Lung (tissue), 12 donors: ENCODE data around the gene GABRB2. TPM values are rescaled to one million over a fixed set of nuclear protein-coding genes. Genes with fewer than 3 reads are reported as not detected.

Source experiments
- ATAC-seq: fragments of 200-7000 bp; cut with Tn5 transposase; one replicate; pipeline ENCODE4 v1.9.1; 2020; ENCODE audit warnings: moderate number of reproducible peaks; ENCODE audit not compliant: insufficient read depth, low FRiP score
- DNase-seq, 3 donors: peaks; one replicate each; pipeline ENCODE4 v3.0.0-alpha.2; 2013 to 2017
- H3K27ac ChIP-seq, 2 donors: one replicate each; pipeline ENCODE4 v1.5.1; 2013; ENCODE audit warnings: mild to moderate bottlenecking in 2 of 2, moderate library complexity in 2 of 2, control low read depth in 1 of 2, inconsistent platforms in 1 of 2, low read depth in 1 of 2, low read length in 1 of 2
- H3K27me3 ChIP-seq, 3 donors: one replicate each; pipeline ENCODE4 v1.5.1; 2013; ENCODE audit warnings: low read length in 2 of 3; ENCODE audit not compliant: control insufficient read depth in 3 of 3, insufficient read depth in 3 of 3
- H3K36me3 ChIP-seq, 4 donors: one replicate each; pipeline ENCODE4 v1.5.1; 2013; ENCODE audit warnings: low read length in 4 of 4, mild to moderate bottlenecking in 1 of 4, moderate library complexity in 1 of 4; ENCODE audit not compliant: control insufficient read depth in 4 of 4, insufficient read depth in 4 of 4
- H3K4me1 ChIP-seq, 5 donors: one replicate each; pipeline ENCODE4 v1.5.1; 2013; ENCODE audit warnings: low read length in 5 of 5, mild to moderate bottlenecking in 2 of 5, moderate library complexity in 1 of 5; ENCODE audit not compliant: control insufficient read depth in 5 of 5, insufficient read depth in 5 of 5
- H3K4me3 ChIP-seq: one replicate; pipeline ENCODE4 v1.5.1; 2013; ENCODE audit warnings: mild to moderate bottlenecking, control low read depth, moderate library complexity
- H3K9ac ChIP-seq, 2 donors: one replicate each; pipeline ENCODE4 v1.5.1; 2013; ENCODE audit warnings: low read length in 2 of 2, control low read depth in 1 of 2; ENCODE audit not compliant: insufficient read depth in 1 of 2
- H3K9me3 ChIP-seq, 4 donors: one replicate each; pipeline ENCODE4 v1.5.1; 2013; ENCODE audit warnings: low read length in 3 of 4, mild to moderate bottlenecking in 1 of 4, moderate library complexity in 1 of 4; ENCODE audit not compliant: control insufficient read depth in 4 of 4, insufficient read depth in 3 of 4
- WGBS, 2 donors: extraction: QIAGEN DNeasy Blood & Tissue Kit; methylation state at CpG; one replicate each; pipeline ENCODE4 v1.1.7; 2013; 5-methylcytosine and 5-hydroxymethylcytosine counted together
- polyA plus RNA-seq, 2 donors: library from polyadenylated mRNA; stranded (reverse); fragments of 200-250 nt; gene quantifications; one replicate each; pipeline ENCODE4 v1.2.1, GENCODE V29; 2013
- total RNA-seq, 2 donors: library from RNA; depleted of rRNA in 1 of 2; stranded (reverse); fragments of >200 nt in 1 of 2; gene quantifications; one replicate each; pipeline ENCODE4 v1.2.1, GENCODE V29; 2014 to 2021
- TF ChIP-seq, protein P1 (sequence below): IDR thresholded peaks from 2 replicates; pipeline ENCODE4 v1.5.1; 2012; ENCODE audit warnings: mild to moderate bottlenecking; ENCODE audit errors: control extremely low read depth, extremely low read depth
- donor health status: control.
- donor health status: control.
- donor health status: Bipolar disorder and iron deficiency.
- donor health status: healthy.
- donor health status: DM: yes; HTN: yes; CAD: no.

Gene GABRB2
- total and polyA plus RNA-seq, 4 donors: 0.28 to 6.8 (median 0.86) TPM

DNA sequence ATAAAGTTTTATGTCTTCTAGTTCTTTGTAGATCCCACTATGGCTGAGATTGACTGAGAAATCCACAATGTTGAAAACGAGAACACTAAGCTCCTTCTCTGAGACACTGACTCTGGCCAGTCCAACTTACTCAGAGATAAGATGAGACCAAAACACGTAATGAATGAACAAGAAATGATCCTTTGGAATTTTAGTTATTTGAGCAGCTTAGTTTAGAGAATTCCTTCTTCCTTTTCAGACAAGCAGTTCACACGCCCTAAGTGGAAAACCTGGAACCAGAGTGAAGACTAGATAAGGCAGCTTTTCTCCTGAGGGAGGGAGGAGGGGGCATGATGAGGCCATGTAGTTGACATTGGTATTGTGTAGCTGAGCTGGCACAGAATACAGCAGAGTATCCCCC is 139.6 kb downstream of the GABRB2 start:
- DNase-seq: peak in 2 of 3 donors; percentile 1 to 12
- peak; percentile 44 for ATAC-seq

GRCh38 chr5:161403996-161404395 is 142.5 kb downstream of the GABRB2 start:
- no peaks in the 10 kb centered on the region for H3K36me3 ChIP-seq
- ATAC-seq (no peak), DNase-seq (no peak)
- H3K4me3 ChIP-seq: no peak overlapping the region
- TF ChIP-seq, protein P1, sequence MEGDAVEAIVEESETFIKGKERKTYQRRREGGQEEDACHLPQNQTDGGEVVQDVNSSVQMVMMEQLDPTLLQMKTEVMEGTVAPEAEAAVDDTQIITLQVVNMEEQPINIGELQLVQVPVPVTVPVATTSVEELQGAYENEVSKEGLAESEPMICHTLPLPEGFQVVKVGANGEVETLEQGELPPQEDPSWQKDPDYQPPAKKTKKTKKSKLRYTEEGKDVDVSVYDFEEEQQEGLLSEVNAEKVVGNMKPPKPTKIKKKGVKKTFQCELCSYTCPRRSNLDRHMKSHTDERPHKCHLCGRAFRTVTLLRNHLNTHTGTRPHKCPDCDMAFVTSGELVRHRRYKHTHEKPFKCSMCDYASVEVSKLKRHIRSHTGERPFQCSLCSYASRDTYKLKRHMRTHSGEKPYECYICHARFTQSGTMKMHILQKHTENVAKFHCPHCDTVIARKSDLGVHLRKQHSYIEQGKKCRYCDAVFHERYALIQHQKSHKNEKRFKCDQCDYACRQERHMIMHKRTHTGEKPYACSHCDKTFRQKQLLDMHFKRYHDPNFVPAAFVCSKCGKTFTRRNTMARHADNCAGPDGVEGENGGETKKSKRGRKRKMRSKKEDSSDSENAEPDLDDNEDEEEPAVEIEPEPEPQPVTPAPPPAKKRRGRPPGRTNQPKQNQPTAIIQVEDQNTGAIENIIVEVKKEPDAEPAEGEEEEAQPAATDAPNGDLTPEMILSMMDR: no peak
- H3K27ac ChIP-seq: no peak overlapping the region
- H3K9ac ChIP-seq: no peak overlapping the region
- H3K9me3 ChIP-seq: no peaks in the 10 kb centered on the region
- no peaks in the 10 kb centered on the region for H3K27me3 ChIP-seq
- WGBS, 2 donors: 46 to 59% methylated on average over 1 of the region's 1 CpG
- H3K4me1 ChIP-seq: no peaks in the 10 kb centered on the region

More for the DNA sequence above, 139.6 kb downstream of the GABRB2 start:
- Histone ChIP-seq H3K9me3 (no peaks in the 10 kb centered on the region), H3K9ac (no peak overlapping the region), H3K27me3 (no peaks in the 10 kb centered on the region), H3K4me1 (no peaks in the 10 kb centered on the region), H3K36me3 (no peaks in the 10 kb centered on the region), H3K27ac (no peak overlapping the region), H3K4me3 (no peak overlapping the region)
- TF ChIP-seq, protein P1: no peak
- 44 to 54% methylated on average over 3 of the region's 3 CpGs for WGBS, 2 donors

DNA sequence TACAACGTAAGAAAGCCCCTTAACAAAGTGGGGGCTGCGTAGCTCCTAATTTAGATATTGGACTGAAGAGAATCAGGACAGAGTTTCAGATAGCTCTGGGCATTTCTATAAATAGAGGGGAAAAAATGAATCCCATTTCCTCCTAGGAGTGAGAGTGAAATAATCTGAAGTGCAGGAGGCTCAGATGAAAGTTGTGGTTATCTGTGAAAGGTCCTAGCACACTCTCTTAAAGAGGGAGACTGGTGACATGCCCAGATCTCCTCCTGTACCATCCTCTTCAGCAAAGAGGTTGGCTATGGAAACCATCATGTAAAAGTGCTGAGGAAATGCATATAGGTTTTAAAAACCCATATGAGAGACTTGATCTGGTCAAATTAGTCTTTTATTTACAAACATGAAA is 143.4 kb downstream of the GABRB2 start:
- H3K27me3 ChIP-seq: no peaks in the 10 kb centered on the region
- H3K36me3 ChIP-seq: no peaks in the 10 kb centered on the region
- no peak overlapping the region for H3K27ac ChIP-seq
- 69% methylated on average over 2 of the region's 2 CpGs for WGBS, 2 donors
- H3K4me1 ChIP-seq: no peaks in the 10 kb centered on the region
- ATAC-seq (no peak), DNase-seq (no peak)
- no peaks in the 10 kb centered on the region for H3K9me3 ChIP-seq
- H3K4me3 ChIP-seq: no peak overlapping the region
- no peak overlapping the region for H3K9ac ChIP-seq
- TF ChIP-seq, protein P1: no peak

GRCh38 chr5:161400583-161400982 is 145.9 kb downstream of the GABRB2 start:
- Histone ChIP-seq H3K9ac (no peak overlapping the region), H3K27me3 (no peaks in the 10 kb centered on the region), H3K36me3 (no peaks in the 10 kb centered on the region), H3K4me1 (no peaks in the 10 kb centered on the region), H3K27ac (no peak overlapping the region), H3K9me3 (no peaks in the 10 kb centered on the region), H3K4me3 (no peak overlapping the region)
- DNase-seq: peak in 1 of 3 donors; percentile 17
- TF ChIP-seq, protein P1: no peak
- 52 to 72% methylated on average over 4 of the region's 4 CpGs for WGBS, 2 donors
- no peak for ATAC-seq
